ENCODE measurements around the gene NMT2. TPM values are rescaled to one million over a fixed set of nuclear protein-coding genes. Genes with fewer than 3 reads are reported as not detected.
A peak's percentile ranks its signal among the peaks of the same experiment; 100 is the strongest.

The NMT2 gene
- total RNA-seq, 1 experiment from 2014 or later = 14.4 TPM

- ATAC-seq (no peak), DNase-seq (no peak)
- peaks cover 35% of the 10 kb centered on the region for H3K79me2 ChIP-seq (ENCODE audit: low read length)
- no peak for TF ChIP-seq EZH2phosphoT487 (IDR thresholded peaks at IDR 0.05; ENCODE audit: borderline replicate concordance, low read length)
- no peak for TF ChIP-seq EZH2 (IDR thresholded peaks at IDR 0.05; ENCODE audit: low read length, unreplicated experiment)
- no peak for TF ChIP-seq CTCF (conservative IDR thresholded peaks at IDR 0.05; ENCODE audit: low read depth, low read length)
- H2AFZ ChIP-seq (ENCODE audit: low read length) = no peak overlapping the region
- H3K36me3 ChIP-seq (ENCODE audit: low read depth, low read length) = peaks cover 9% of the 10 kb centered on the region; the same call in 1 of the 2 replicates
- no peaks in the 10 kb centered on the region for H3K9me2 ChIP-seq (replicated peaks; ENCODE audit: low read length)
- no peaks in the 10 kb centered on the region for H3F3A ChIP-seq (ENCODE audit: low read length, unreplicated experiment)
- intact Hi-C loops (cut with micrococcal nuclease) = no loop called here
- H3K4me1 ChIP-seq (ENCODE audit: insufficient read depth, low read length) = no peaks in the 10 kb centered on the region; the same call in 1 of the 2 replicates
- peaks cover 3% of the 10 kb centered on the region; the same call in 1 of the 2 replicates for H4K20me1 ChIP-seq (ENCODE audit: low read length)
- H3K4me2 ChIP-seq (ENCODE audit: low read length) = no peak overlapping the region
- no peak overlapping the region for H3K27ac ChIP-seq (ENCODE audit: low read length)
- ChIA-PET CTCF (no interaction called here), POLR2A (ENCODE audit: unreplicated experiment) (no interaction called here)
- no peaks in the 10 kb centered on the region for H3K27me3 ChIP-seq (ENCODE audit: low read length)
- no TSS peak for BruUV-seq (replicated peaks)
- no peaks in the 10 kb centered on the region for H3K9me3 ChIP-seq (ENCODE audit: low read length)
- no peak overlapping the region for H3K4me3 ChIP-seq (ENCODE audit: low read length)
- no peak overlapping the region for H3K9ac ChIP-seq (ENCODE audit: low read length)
These were observed 65.0 kb downstream of the NMT2 start for GRCh38 chr10:15103513-15103912.

DNA sequence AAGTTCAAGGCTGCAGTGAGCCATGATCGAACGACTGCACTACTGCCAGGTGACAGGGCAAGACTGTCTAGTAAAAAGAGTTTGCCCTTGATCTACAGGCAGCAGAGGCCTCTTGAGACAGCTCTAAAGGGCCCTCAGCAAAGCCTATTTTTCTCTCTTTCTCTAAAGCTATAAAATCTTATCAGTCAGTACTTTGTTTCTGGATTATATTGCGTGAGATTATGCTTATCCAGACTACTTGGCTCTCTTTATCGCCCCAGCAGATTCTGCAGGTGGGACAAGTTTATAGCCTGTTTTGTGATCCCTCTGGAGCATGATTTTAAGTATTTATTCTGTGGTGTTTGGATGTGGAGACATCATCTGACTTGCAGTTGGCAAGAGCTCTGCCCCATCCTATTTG is 68.6 kb downstream of the NMT2 start:
- H3K36me3 ChIP-seq (ENCODE audit: low read depth, low read length) = peaks cover 9% of the 10 kb centered on the region; the same call in 1 of the 2 replicates
- H4K20me1 ChIP-seq (ENCODE audit: low read length) = peaks cover 3% of the 10 kb centered on the region; the same call in 1 of the 2 replicates
- BruUV-seq (replicated peaks) = no TSS peak
- H3K4me2 ChIP-seq (ENCODE audit: low read length) = no peak overlapping the region
- peaks cover 47% of the 10 kb centered on the region for H3K79me2 ChIP-seq (ENCODE audit: low read length)
- H3F3A ChIP-seq (ENCODE audit: low read length, unreplicated experiment) = no peaks in the 10 kb centered on the region
- no peaks in the 10 kb centered on the region for H3K9me2 ChIP-seq (replicated peaks; ENCODE audit: low read length)
- no peaks in the 10 kb centered on the region; the same call in 1 of the 2 replicates for H3K4me1 ChIP-seq (ENCODE audit: insufficient read depth, low read length)
- H3K27ac ChIP-seq (ENCODE audit: low read length) = no peak overlapping the region
- ATAC-seq = no peak
- no peaks in the 10 kb centered on the region for H3K27me3 ChIP-seq (ENCODE audit: low read length)
- H2AFZ ChIP-seq (ENCODE audit: low read length) = no peak overlapping the region
- no peak for TF ChIP-seq EZH2phosphoT487 (IDR thresholded peaks at IDR 0.05; ENCODE audit: borderline replicate concordance, low read length)
- TF ChIP-seq EZH2 (IDR thresholded peaks at IDR 0.05; ENCODE audit: low read length, unreplicated experiment) = no peak
- no peak for TF ChIP-seq CTCF (conservative IDR thresholded peaks at IDR 0.05; ENCODE audit: low read depth, low read length)
- ChIA-PET POLR2A (ENCODE audit: unreplicated experiment) (no interaction called here), CTCF (no interaction called here)
- intact Hi-C loops (cut with micrococcal nuclease) = no loop called here
- H3K9ac ChIP-seq (ENCODE audit: low read length) = no peak overlapping the region
- no peak overlapping the region for H3K4me3 ChIP-seq (ENCODE audit: low read length)
- no peak for DNase-seq
- no peaks in the 10 kb centered on the region for H3K9me3 ChIP-seq (ENCODE audit: low read length)

- Histone ChIP-seq H3K4me3 (ENCODE audit: low read length) (peak within 1 kb of the TSS; percentile 94), H3K27ac (ENCODE audit: low read length) (peak within 1 kb of the TSS; percentile 94), H3K4me1 (ENCODE audit: insufficient read depth, low read length) (no peaks in the 10 kb centered on the region; the same call in 1 of the 2 replicates), H4K20me1 (ENCODE audit: low read length) (peaks cover 3% of the 10 kb centered on the region; the same call in 1 of the 2 replicates), H3F3A (ENCODE audit: low read length, unreplicated experiment) (no peaks in the 10 kb centered on the region), H3K36me3 (ENCODE audit: low read depth, low read length) (no peaks in the 10 kb centered on the region), H3K79me2 (ENCODE audit: low read length) (peaks cover 44% of the 10 kb centered on the region), H3K9ac (ENCODE audit: low read length) (peak within 1 kb of the TSS; percentile 98), H3K4me2 (ENCODE audit: low read length) (peak within 1 kb of the TSS; percentile 93), H3K9me2 (replicated peaks; ENCODE audit: low read length) (no peaks in the 10 kb centered on the region), H2AFZ (ENCODE audit: low read length) (peak within 1 kb of the TSS; percentile 84), H3K27me3 (ENCODE audit: low read length) (no peaks in the 10 kb centered on the region), H3K9me3 (ENCODE audit: low read length) (no peaks in the 10 kb centered on the region)
- peak; percentile 85 for DNase-seq
- POLR2A ChIA-PET (ENCODE audit: unreplicated experiment) = interaction anchor here (0.5 to 1.0 kb wide), 2 partner anchors 20 to 26 kb away, joined by 3 to 13 read pairs; no protein-coding TSS in a partner anchor
- TF ChIP-seq EZH2phosphoT487 (IDR thresholded peaks at IDR 0.05; ENCODE audit: borderline replicate concordance, low read length) (no peak), CTCF (conservative IDR thresholded peaks at IDR 0.05; ENCODE audit: low read depth, low read length) (no peak), EZH2 (IDR thresholded peaks at IDR 0.05; ENCODE audit: low read length, unreplicated experiment) (no peak)
- CTCF ChIA-PET = no interaction called here
- peak; percentile 85 for ATAC-seq
- intact Hi-C loops (cut with micrococcal nuclease) = loop anchor here (1.0 kb wide), 1 partner anchor 9 kb away; the partner anchor contains the start of gene ACBD7
- no TSS peak for BruUV-seq (replicated peaks)
These were observed 71.3 kb downstream of the NMT2 start, which contains the start of gene RPP38 for GRCh38 chr10:15097011-15097812. TSS of gene RPP38 (plus strand) at chr10:15097355. CDS start at chr10:15103315, 5,960 bp downstream.

Measured in PC-3 (cell line).